ENCODE results near the gene BMI1. TPM values are rescaled to one million over a fixed set of nuclear protein-coding genes. Genes with fewer than 3 reads are reported as not detected.

The BMI1 gene
- total and polyA plus RNA-seq, 11 donors: 10.6 to 48.5 (median 31.1) TPM

DNA sequence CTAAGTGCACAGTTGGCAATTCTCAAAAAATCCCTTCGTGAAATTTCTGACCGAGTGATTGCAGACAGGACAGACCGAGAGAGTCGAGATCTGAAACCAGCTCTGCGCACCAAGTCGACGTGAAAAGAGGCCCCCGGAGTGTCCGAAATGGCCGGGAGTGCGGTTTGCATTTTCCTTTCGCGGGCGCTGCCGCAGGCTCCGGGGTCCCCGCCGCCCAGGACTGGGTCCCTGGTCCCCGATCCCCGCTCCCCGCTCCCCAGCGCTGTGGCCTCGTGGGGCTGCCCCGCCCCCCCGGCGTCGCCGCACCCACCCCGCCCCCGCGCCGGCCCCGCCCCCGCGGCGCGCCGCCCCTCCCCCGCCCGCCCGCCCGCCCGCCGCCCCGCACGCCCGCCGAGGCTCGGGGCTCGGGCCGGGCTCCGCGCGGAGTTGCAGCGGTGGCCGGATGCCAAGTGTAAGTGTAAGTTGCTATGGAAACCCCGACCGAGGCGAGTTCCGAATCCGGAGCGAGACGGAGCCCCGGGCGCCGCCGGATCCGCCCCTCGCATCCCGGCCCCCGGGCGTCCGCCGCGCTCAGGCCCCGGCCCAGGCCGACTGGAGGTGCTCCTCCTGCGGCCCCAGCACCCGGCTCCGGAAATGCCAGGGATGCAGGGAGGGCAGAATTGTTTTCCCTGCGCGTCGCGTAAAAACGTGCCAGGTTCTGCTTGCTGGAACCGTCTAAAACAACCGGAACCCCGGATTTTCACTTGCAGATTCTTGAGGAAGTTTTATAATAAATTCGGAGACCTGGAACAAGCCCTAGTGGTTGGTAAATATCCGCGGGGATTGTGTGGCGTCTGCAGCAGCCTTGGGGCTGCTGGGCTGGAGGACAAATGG, 4.6 kb downstream of the BMI1 start:
- peaks cover 0 to 29% (median 0%) of the 10 kb centered on the region in 9 donors for H3K27me3 ChIP-seq
- no peaks in the 10 kb centered on the region for H3K9me3 ChIP-seq
- TF ChIP-seq POLR2A (IDR thresholded peaks at IDR 0.05): no peak
- TF ChIP-seq, protein P1, sequence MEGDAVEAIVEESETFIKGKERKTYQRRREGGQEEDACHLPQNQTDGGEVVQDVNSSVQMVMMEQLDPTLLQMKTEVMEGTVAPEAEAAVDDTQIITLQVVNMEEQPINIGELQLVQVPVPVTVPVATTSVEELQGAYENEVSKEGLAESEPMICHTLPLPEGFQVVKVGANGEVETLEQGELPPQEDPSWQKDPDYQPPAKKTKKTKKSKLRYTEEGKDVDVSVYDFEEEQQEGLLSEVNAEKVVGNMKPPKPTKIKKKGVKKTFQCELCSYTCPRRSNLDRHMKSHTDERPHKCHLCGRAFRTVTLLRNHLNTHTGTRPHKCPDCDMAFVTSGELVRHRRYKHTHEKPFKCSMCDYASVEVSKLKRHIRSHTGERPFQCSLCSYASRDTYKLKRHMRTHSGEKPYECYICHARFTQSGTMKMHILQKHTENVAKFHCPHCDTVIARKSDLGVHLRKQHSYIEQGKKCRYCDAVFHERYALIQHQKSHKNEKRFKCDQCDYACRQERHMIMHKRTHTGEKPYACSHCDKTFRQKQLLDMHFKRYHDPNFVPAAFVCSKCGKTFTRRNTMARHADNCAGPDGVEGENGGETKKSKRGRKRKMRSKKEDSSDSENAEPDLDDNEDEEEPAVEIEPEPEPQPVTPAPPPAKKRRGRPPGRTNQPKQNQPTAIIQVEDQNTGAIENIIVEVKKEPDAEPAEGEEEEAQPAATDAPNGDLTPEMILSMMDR (IDR thresholded peaks at IDR 0.05): no peak
- DNase-seq (peak; percentile 80 to 89 (median 85)), ATAC-seq (peak in 3 of 4 donors; percentile 54 to 67 (median 55))
- WGBS, 4 donors: 1 to 4% (median 1%) methylated on average over 31 to 92 of the region's 92 CpGs
- intact Hi-C loops (cut with DNase I): loop anchor here in 6 of 10 donors (5.0 to 10.0 kb wide), 6 partner anchors 321 to 801 kb away; partner anchors contain the start of genes DNAJC1 (in 2 of the 6), PIP4K2A (in 1 of the 6) and SKIDA1 (in 1 of the 6)
- peak overlapping the region; percentile 28 to 76 (median 62) for H3K4me3 ChIP-seq
- H3K4me1 ChIP-seq: peaks cover 0 to 42% (median 31%) of the 10 kb centered on the region in 12 donors
- H3K27ac ChIP-seq: peak overlapping the region in 11 of 12 donors; percentile 48 to 77 (median 65)
- H3K36me3 ChIP-seq: peaks cover 0 to 43% (median 40%) of the 10 kb centered on the region in 9 donors

DNA sequence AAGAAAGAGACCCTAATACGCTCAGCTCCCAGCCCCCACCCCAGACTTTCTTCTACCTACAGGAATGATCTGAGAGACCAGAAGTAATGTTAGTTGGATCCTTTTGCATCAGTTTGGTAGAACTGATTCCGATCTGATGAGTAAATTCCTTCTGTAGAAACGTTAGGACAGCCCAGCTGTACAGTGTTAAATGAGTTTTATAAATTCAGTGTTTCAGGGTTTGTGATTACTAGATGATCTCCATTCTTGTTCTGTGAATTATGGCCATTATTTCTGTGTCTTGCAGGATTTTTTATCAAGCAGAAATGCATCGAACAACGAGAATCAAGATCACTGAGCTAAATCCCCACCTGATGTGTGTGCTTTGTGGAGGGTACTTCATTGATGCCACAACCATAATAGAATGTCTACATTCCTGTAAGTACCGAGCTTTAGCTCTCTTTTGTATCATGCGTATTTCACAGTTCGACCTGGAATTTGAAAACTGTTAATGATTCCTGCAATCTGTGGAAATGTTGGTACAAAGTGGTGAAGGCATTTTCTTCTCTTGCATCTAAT, 5.3 kb downstream of the BMI1 start:
- H3K9me3 ChIP-seq: no peaks in the 10 kb centered on the region
- no peak for ATAC-seq
- no peak for TF ChIP-seq POLR2A (IDR thresholded peaks at IDR 0.05)
- TF ChIP-seq, protein P1 (IDR thresholded peaks at IDR 0.05): no peak
- no peak for DNase-seq
- peaks cover 0 to 47% (median 40%) of the 10 kb centered on the region in 9 donors for H3K36me3 ChIP-seq
- H3K4me3 ChIP-seq: peak overlapping the region; percentile 28 to 76 (median 62)
- peaks cover 0 to 29% (median 0%) of the 10 kb centered on the region in 9 donors for H3K27me3 ChIP-seq
- intact Hi-C loops (cut with DNase I): loop anchor here in 6 of 10 donors (5.0 to 10.0 kb wide), 6 partner anchors 321 to 801 kb away; partner anchors contain the start of genes DNAJC1 (in 2 of the 6), PIP4K2A (in 1 of the 6) and SKIDA1 (in 1 of the 6)
- H3K4me1 ChIP-seq: peaks cover 0 to 42% (median 31%) of the 10 kb centered on the region in 12 donors
- peak overlapping the region in 11 of 12 donors; percentile 48 to 77 (median 65) for H3K27ac ChIP-seq
- 75 to 78% (median 76%) methylated on average over 8 of the region's 8 CpGs for WGBS, 4 donors

DNA sequence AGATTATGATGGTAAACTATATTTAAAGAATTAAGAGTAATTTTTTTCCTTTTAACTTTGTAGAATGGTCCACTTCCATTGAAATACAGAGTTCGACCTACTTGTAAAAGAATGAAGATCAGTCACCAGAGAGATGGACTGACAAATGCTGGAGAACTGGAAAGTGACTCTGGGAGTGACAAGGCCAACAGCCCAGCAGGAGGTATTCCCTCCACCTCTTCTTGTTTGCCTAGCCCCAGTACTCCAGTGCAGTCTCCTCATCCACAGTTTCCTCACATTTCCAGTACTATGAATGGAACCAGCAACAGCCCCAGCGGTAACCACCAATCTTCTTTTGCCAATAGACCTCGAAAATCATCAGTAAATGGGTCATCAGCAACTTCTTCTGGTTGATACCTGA, 8.3 kb downstream of the BMI1 start:
- peaks cover 0 to 32% (median 14%) of the 10 kb centered on the region in 12 donors for H3K4me1 ChIP-seq
- no peak for ATAC-seq
- H3K9me3 ChIP-seq: peaks cover 0 to 5% (median 0%) of the 10 kb centered on the region in 12 donors
- intact Hi-C loops (cut with DNase I): loop anchor here in 6 of 10 donors (5.0 to 10.0 kb wide), 6 partner anchors 324 to 804 kb away; partner anchors contain the start of genes DNAJC1 (in 2 of the 6), PIP4K2A (in 1 of the 6) and SKIDA1 (in 1 of the 6)
- no peak overlapping the region for H3K27ac ChIP-seq
- H3K36me3 ChIP-seq: peaks cover 0 to 47% (median 40%) of the 10 kb centered on the region in 9 donors
- WGBS, 4 donors: 94 to 98% (median 96%) methylated on average over 3 of the region's 3 CpGs
- H3K27me3 ChIP-seq: peaks cover 0 to 17% (median 5%) of the 10 kb centered on the region in 9 donors
- no peak for DNase-seq
- no peak for TF ChIP-seq POLR2A (IDR thresholded peaks at IDR 0.05)
- TF ChIP-seq, protein P1 (IDR thresholded peaks at IDR 0.05): no peak
- no peak overlapping the region for H3K4me3 ChIP-seq
